IPS DF 6.9 (cell line): ENCODE results near the gene ARL14.
"Not testable (repeated sequence)": the region's sequence is repeated elsewhere in the genome, so short reads cannot be mapped to it uniquely, and the experiment has no call there.

Experiments used
- DNase-seq: peaks from one replicate; pipeline ENCODE4 v3.0.0-alpha.2; 2013; ENCODE audit warnings: low read depth, low spot score
- H3K27ac ChIP-seq: one replicate; pipeline ENCODE4 v1.5.1; 2013; ENCODE audit warnings: low read length, control low read depth
- H3K27me3 ChIP-seq: 2 replicates; pipeline ENCODE4 v1.6.1; 2013; ENCODE audit warnings: mild to moderate bottlenecking, low read length; ENCODE audit not compliant: control insufficient read depth, insufficient read depth
- H3K36me3 ChIP-seq: 2 replicates; pipeline ENCODE4 v1.6.1; 2013; ENCODE audit warnings: low read length; ENCODE audit not compliant: control insufficient read depth, insufficient read depth
- H3K4me1 ChIP-seq: 2 replicates; pipeline ENCODE4 v1.6.1; 2013; ENCODE audit warnings: low read length; ENCODE audit not compliant: control insufficient read depth, insufficient read depth
- H3K4me3 ChIP-seq: 2 replicates; pipeline ENCODE4 v1.5.1; 2013; ENCODE audit warnings: mild to moderate bottlenecking, low read length
- H3K9me3 ChIP-seq: 2 replicates; pipeline ENCODE4 v1.6.1; 2013; ENCODE audit warnings: low read length, inconsistent platforms; ENCODE audit not compliant: control insufficient read depth, insufficient read depth
- WGBS: extraction: QIAGEN DNeasy Blood & Tissue Kit; methylation state at CpG from one replicate; pipeline ENCODE4 v1.1.7; 2013; ENCODE audit warnings: mixed read lengths, missing lambda C conversion rate; ENCODE audit not compliant: insufficient read length, insufficient coverage; 5-methylcytosine and 5-hydroxymethylcytosine counted together

ARL14 gene

GRCh38 chr3:160695003-160695402 lies 18.0 kb downstream of the ARL14 start:
- Histone ChIP-seq H3K27me3 (no peaks in the 10 kb centered on the region), H3K4me3 (no peak overlapping the region), H3K4me1 (no peaks in the 10 kb centered on the region), H3K9me3 (no peaks in the 10 kb centered on the region), H3K27ac (no peak overlapping the region), H3K36me3 (no peaks in the 10 kb centered on the region)
- DNase-seq, result no peak
- WGBS, result no CpG with 5 or more reads among the region's 8 CpGs

- Histone ChIP-seq H3K27ac (no peak overlapping the region), H3K4me3 (no peak overlapping the region), H3K4me1 (no peaks in the 10 kb centered on the region), H3K9me3 (no peaks in the 10 kb centered on the region), H3K27me3 (no peaks in the 10 kb centered on the region), H3K36me3 (no peaks in the 10 kb centered on the region)
- WGBS, result no CpG with 5 or more reads among the region's 2 CpGs
- DNase-seq, result no peak
Measured at GRCh38 chr3:160695915-160696327, 19.0 kb downstream of the ARL14 start.

GRCh38 chr3:160697637-160698380 lies 20.8 kb downstream of the ARL14 start:
- no CpG with 5 or more reads among the region's 1 CpG for WGBS
- Histone ChIP-seq H3K9me3 (no peaks in the 10 kb centered on the region), H3K36me3 (no peaks in the 10 kb centered on the region), H3K4me3 (no peak overlapping the region), H3K27ac (no peak overlapping the region), H3K4me1 (no peaks in the 10 kb centered on the region), H3K27me3 (no peaks in the 10 kb centered on the region)
- DNase-seq, result no peak

GRCh38 chr3:160698599-160699195 lies 21.7 kb downstream of the ARL14 start:
- H3K4me3 ChIP-seq, result no peak overlapping the region
- no peaks in the 10 kb centered on the region for H3K9me3 ChIP-seq
- H3K27ac ChIP-seq, result no peak overlapping the region
- no peaks in the 10 kb centered on the region for H3K27me3 ChIP-seq
- no CpG with 5 or more reads among the region's 1 CpG for WGBS
- no peaks in the 10 kb centered on the region for H3K4me1 ChIP-seq
- H3K36me3 ChIP-seq, result no peaks in the 10 kb centered on the region
- DNase-seq, result no peak

GRCh38 chr3:160701490-160701889 lies 24.5 kb downstream of the ARL14 start:
- no CpG with 5 or more reads among the region's 1 CpG for WGBS
- Histone ChIP-seq H3K4me3 (no peak overlapping the region), H3K9me3 (no peaks in the 10 kb centered on the region), H3K27me3 (no peaks in the 10 kb centered on the region), H3K27ac (no peak overlapping the region), H3K36me3 (no peaks in the 10 kb centered on the region), H3K4me1 (no peaks in the 10 kb centered on the region)
- no peak for DNase-seq

- Histone ChIP-seq H3K27ac (no peak overlapping the region), H3K9me3 (no peaks in the 10 kb centered on the region), H3K4me1 (no peaks in the 10 kb centered on the region), H3K27me3 (no peaks in the 10 kb centered on the region), H3K4me3 (no peak overlapping the region), H3K36me3 (no peaks in the 10 kb centered on the region)
- DNase-seq, result no peak
- no CpG with 5 or more reads among the region's 1 CpG for WGBS
Measured at GRCh38 chr3:160702290-160702689, 25.3 kb downstream of the ARL14 start.

- no CpG with 5 or more reads among the region's 2 CpGs for WGBS
- no peak overlapping the region for H3K27ac ChIP-seq
- no peak for DNase-seq
- no peak overlapping the region for H3K4me3 ChIP-seq
- H3K36me3 ChIP-seq, result no peaks in the 10 kb centered on the region
- no peaks in the 10 kb centered on the region for H3K27me3 ChIP-seq
- H3K4me1 ChIP-seq, result no peaks in the 10 kb centered on the region
- H3K9me3 ChIP-seq, result no peaks in the 10 kb centered on the region
Measured at GRCh38 chr3:160703974-160704373, 27.0 kb downstream of the ARL14 start.

GRCh38 chr3:160707187-160707794 lies 30.3 kb downstream of the ARL14 start:
- H3K27ac ChIP-seq, result no peak overlapping the region
- H3K27me3 ChIP-seq, result no peaks in the 10 kb centered on the region
- peaks cover 3% of the 10 kb centered on the region; the same call in 1 of the 2 replicates for H3K4me1 ChIP-seq
- WGBS, result no CpG with 5 or more reads among the region's 4 CpGs
- no peak for DNase-seq
- no peak overlapping the region for H3K4me3 ChIP-seq
- H3K36me3 ChIP-seq, result no peaks in the 10 kb centered on the region
- no peaks in the 10 kb centered on the region for H3K9me3 ChIP-seq

GRCh38 chr3:160709477-160710182 lies 32.7 kb downstream of the ARL14 start:
- no peak for DNase-seq
- no peak overlapping the region for H3K4me3 ChIP-seq
- H3K9me3 ChIP-seq, result no peaks in the 10 kb centered on the region
- no peaks in the 10 kb centered on the region for H3K36me3 ChIP-seq
- peaks cover 3% of the 10 kb centered on the region; the same call in 1 of the 2 replicates for H3K4me1 ChIP-seq
- no peak overlapping the region for H3K27ac ChIP-seq
- WGBS, result no CpG with 5 or more reads among the region's 3 CpGs
- H3K27me3 ChIP-seq, result no peaks in the 10 kb centered on the region

GRCh38 chr3:160713144-160713543 lies 36.2 kb downstream of the ARL14 start:
- not testable (repeated sequence) for H3K4me1 ChIP-seq, DNase-seq, H3K27me3 ChIP-seq, H3K4me3 ChIP-seq, H3K27ac ChIP-seq, H3K9me3 ChIP-seq, H3K36me3 ChIP-seq
- WGBS, result no CpG with 5 or more reads among the region's 3 CpGs
